ENCODE results near the gene FBXW11. TPM values are rescaled to one million over a fixed set of nuclear protein-coding genes. Genes with fewer than 3 reads are reported as not detected.

The FBXW11 gene
- total and polyA plus RNA-seq, 2 of the 13 experiments (the other 11 are each of a cell fraction or from before 2014, with no cell fraction given), result 31.7 to 53.6 TPM

GRCh38 chr5:172031894-172032461, 25.5 kb upstream of the FBXW11 start:
- POLR2A ChIA-PET, result no interaction called here
- peaks cover 9% of the 10 kb centered on the region for H3K9me3 ChIP-seq (ENCODE audit: low read length)
- H4K20me1 ChIP-seq (ENCODE audit: insufficient read depth, low read length), result no peaks in the 10 kb centered on the region
- no peak overlapping the region for H2AFZ ChIP-seq (ENCODE audit: low read length)
- H3K4me3 ChIP-seq (replicated peaks in 1 of 3; ENCODE audit: insufficient read depth in 1 of 3, low read depth in 2 of 3, low read length in 3 of 3), result no peak overlapping the region
- no peak overlapping the region for H3K27ac ChIP-seq (ENCODE audit: extremely low read length, insufficient read depth, low read length)
- WGBS (ENCODE audit: low lambda C conversion rate), result 57% methylated on average over 4 of the region's 4 CpGs
- FAIRE-seq (no peak), ATAC-seq (no peak), DNase-seq (ENCODE audit: low spot score) (no peak)
- no TSS peak for BruUV-seq (replicated peaks)
- CTCF ChIA-PET (ENCODE audit: low intra/inter-chr PET ratio, low total read pairs), result no interaction called here
- no peak overlapping the region for H3K9ac ChIP-seq (ENCODE audit: insufficient read depth, low read depth, low read length)
- no peaks in the 10 kb centered on the region for H3K79me2 ChIP-seq (ENCODE audit: insufficient read depth, low read length)
- TF ChIP-seq ZNF644 (CRISPR knock-in tag; IDR thresholded peaks at IDR 0.05; ENCODE audit: low read depth), result no peak
- TF ChIP-seq PBX3 (CRISPR knock-in tag; IDR thresholded peaks at IDR 0.05; ENCODE audit: borderline replicate concordance), result no peak
- no peak for TF ChIP-seq CHD4 (IDR thresholded peaks at IDR 0.05; ENCODE audit: borderline replicate concordance, low read length)
- no peak for TF ChIP-seq HOXA7 (CRISPR knock-in tag; IDR thresholded peaks at IDR 0.05)
- TF ChIP-seq CEBPB (IDR thresholded peaks at IDR 0.05; ENCODE audit: borderline replicate concordance, low read depth, low read length), result peak; percentile 18; the same call in 1 of the 2 replicates
- no peak for TF ChIP-seq NCOR1 (IDR thresholded peaks at IDR 0.05; ENCODE audit: borderline replicate concordance, low read length)
- TF ChIP-seq ATF7 (IDR thresholded peaks at IDR 0.05), result 0 out of 2 replicates have a peak, but pooled peaks have one; percentile 13
- no peak for TF ChIP-seq ATF7 (CRISPR knock-in tag; IDR thresholded peaks at IDR 0.05)
- no peak for TF ChIP-seq KAT2B (IDR thresholded peaks at IDR 0.05; ENCODE audit: borderline replicate concordance, low read depth, low read length)
- no peak overlapping the region for H3K4me2 ChIP-seq (ENCODE audit: low read depth, low read length)
- intact Hi-C loops (cut with micrococcal nuclease; ENCODE audit: unreplicated experiment), result no loop called here
- H3K36me3 ChIP-seq (replicated peaks in 1 of 2; ENCODE audit: control insufficient read depth in 1 of 2, insufficient read depth in 2 of 2, low read length in 2 of 2), result no peaks in the 10 kb centered on the region
- peaks cover 10% of the 10 kb centered on the region for H3K4me1 ChIP-seq (ENCODE audit: insufficient read depth, low read length)
- no peaks in the 10 kb centered on the region for H3K27me3 ChIP-seq (ENCODE audit: control insufficient read depth in 1 of 2, insufficient read depth in 2 of 2, low read length in 2 of 2)
- in situ Hi-C loops (cut with HindIII; ENCODE audit: extremely low pct_ligation_motif_present, low pct_unique_long_range_greater_than_20kb), result no loop called here

Measured in HepG2 (cell line).